Prostate gland (tissue), 2 donors: ENCODE data around the gene COL9A3.

Source experiments
- CTCF ChIP-seq, 4 experiments: fragments of 200-600 bp in 2 of 4; fragments of 450-650 bp in 2 of 4; sonication (generic) in 2 of 4; IDR thresholded peaks; 1 replicate in 3 of 4; 2 replicates in 1 of 4; pipeline ENCODE4 v1.5.1; 2016 to 2019; ENCODE audit warnings: antibody characterized with exemption in 4 of 4, mild to moderate bottlenecking in 2 of 4, moderate library complexity in 2 of 4
- POLR2AphosphoS5 ChIP-seq: sonication (generic); formaldehyde crosslinking; IDR thresholded peaks from one replicate; pipeline ENCODE4 v1.6.1; 2017; ENCODE audit warnings: antibody characterized with exemption

DNA sequence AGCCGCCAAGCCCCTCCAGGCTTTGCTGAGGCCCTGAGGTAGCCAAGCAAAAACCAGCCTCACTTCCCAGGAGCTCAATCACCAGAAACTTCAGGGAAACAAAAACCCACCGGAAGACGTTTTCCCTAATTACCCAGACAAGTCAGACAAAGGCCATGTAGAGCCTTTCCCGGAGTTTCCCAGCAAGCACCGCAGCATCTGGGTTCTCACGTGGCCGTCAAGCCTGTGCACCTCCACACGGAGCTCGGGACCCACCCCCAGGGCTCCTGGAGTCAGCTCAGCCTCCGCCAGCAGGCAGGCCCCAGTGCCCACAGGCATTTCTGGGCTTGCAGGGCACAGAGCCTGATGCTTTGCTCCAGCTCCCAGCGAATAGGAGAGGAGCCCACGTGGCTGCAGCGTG is 30.7 kb upstream of the COL9A3 start:
- TF ChIP-seq CTCF (IDR thresholded peaks at IDR 0.05): no peak
- no peak for TF ChIP-seq POLR2AphosphoS5
